Stomach (tissue), 4 donors: Measurements from ENCODE around the gene SPAG16.
"Not testable (repeated sequence)": the region's sequence is repeated elsewhere in the genome, so short reads cannot be mapped to it uniquely, and the experiment has no call there.

Experiments used
- CTCF ChIP-seq, 7 experiments: fragments of 450-650 bp in 4 of 7; fragments of 200-600 bp in 3 of 7; sonication (generic) in 3 of 7; IDR thresholded peaks; one replicate each; pipeline ENCODE4 v1.5.1; 2016 to 2019; ENCODE audit warnings: antibody characterized with exemption in 7 of 7, control low read depth in 2 of 7, mild to moderate bottlenecking in 1 of 7
- POLR2AphosphoS5 ChIP-seq, 3 donors: sonication (generic); formaldehyde crosslinking; IDR thresholded peaks; one replicate each; pipeline ENCODE4 v1.6.1; 2016; ENCODE audit warnings: antibody characterized with exemption in 3 of 3

DNA sequence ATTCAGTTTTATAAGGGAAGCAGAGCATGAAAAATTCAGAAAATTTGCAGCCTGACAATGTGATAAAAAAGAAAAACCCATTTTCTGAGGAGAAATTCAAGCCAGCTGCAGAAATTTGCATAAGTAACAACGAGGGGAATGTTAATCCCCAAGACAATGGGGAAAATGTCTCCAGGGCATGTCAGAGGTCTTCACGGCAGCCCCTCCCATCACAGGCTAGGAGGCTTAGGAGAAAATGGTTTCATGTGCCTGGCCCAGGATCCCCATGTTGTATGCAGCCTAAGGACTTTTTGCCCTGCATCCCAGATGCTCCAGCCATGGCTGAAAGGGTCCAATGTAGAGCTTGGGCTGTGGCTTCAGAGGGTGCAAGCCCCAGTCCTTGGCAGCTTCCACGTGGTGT is 714.7 kb downstream of the SPAG16 start:
- TF ChIP-seq POLR2AphosphoS5, CTCF (IDR thresholded peaks at IDR 0.05): not testable (repeated sequence)
